ENCODE data around the gene GNPAT. TPM values are rescaled to one million over a fixed set of nuclear protein-coding genes. Genes with fewer than 3 reads are reported as not detected.

Gene GNPAT
- total and polyA plus RNA-seq, 10 of the 15 experiments (the other 5 are each of a cell fraction or from before 2014, with no cell fraction given) = 24.0 to 70.6 (median 47.2) TPM

- TF ChIP-seq BHLHE40 (IDR thresholded peaks at IDR 0.05; ENCODE audit: borderline replicate concordance in 1 of 2, low read depth in 2 of 2, low read length in 1 of 2) = no peak
- no peak for TF ChIP-seq MXI1 (IDR thresholded peaks at IDR 0.05; ENCODE audit: low read depth, low read length)
- TF ChIP-seq MTA3 (IDR thresholded peaks at IDR 0.05; ENCODE audit: borderline replicate concordance, low read length) = no peak
- TF ChIP-seq CHD4 (IDR thresholded peaks at IDR 0.05) = no peak
- peak; percentile 92; the same call in 2 of the 3 replicates for TF ChIP-seq POU2F2 (IDR thresholded peaks at IDR 0.05; ENCODE audit: borderline replicate concordance, low read depth, low read length)
- no peak for TF ChIP-seq SIX5 (IDR thresholded peaks at IDR 0.05; ENCODE audit: low read depth, low read length, severe bottlenecking)
- TF ChIP-seq SIN3A (IDR thresholded peaks at IDR 0.05; ENCODE audit: low read depth, low read length) = no peak
- peak; percentile 59 for TF ChIP-seq IKZF1 (conservative IDR thresholded peaks at IDR 0.05)
- no peak for TF ChIP-seq BCLAF1 (IDR thresholded peaks at IDR 0.05)
- TF ChIP-seq E4F1 (IDR thresholded peaks at IDR 0.05; ENCODE audit: borderline replicate concordance, partially characterized antibody) = no peak
- no peak for TF ChIP-seq ZNF24 (IDR thresholded peaks at IDR 0.05)
- TF ChIP-seq E2F8 (IDR thresholded peaks at IDR 0.05; ENCODE audit: low read depth, partially characterized antibody) = no peak
Observed at GRCh38 chr1:231214918-231215680, 25.9 kb upstream of the GNPAT start (continued).

All from GM12878 (cell line).